RWPE2 (cell line): ENCODE data around the gene CEMP1.
A peak's percentile ranks its signal among the peaks of the same experiment; 100 is the strongest.

ENCODE experiments used
- ATAC-seq: fragments of 200-7000 bp; cut with Tn5 transposase; 3 replicates; pipeline ENCODE4 v1.9.1; 2021; ENCODE audit warnings: low read depth
- DNase-seq: peaks from one replicate; pipeline ENCODE4 v3.0.0-alpha.2; 2020; ENCODE audit warnings: low spot score
- H3K27ac ChIP-seq: fragments of 450-650 bp; 2 replicates; pipeline ENCODE4 v1.5.1; 2017; ENCODE audit warnings: mild to moderate bottlenecking; ENCODE audit not compliant: poor library complexity, severe bottlenecking
- H3K27me3 ChIP-seq: fragments of 250-450 bp; sonication (Bioruptor Pico); 2 replicates; pipeline ENCODE4 v1.5.1; 2021; ENCODE audit warnings: mild to moderate bottlenecking, moderate library complexity; ENCODE audit not compliant: insufficient read depth, poor library complexity, severe bottlenecking
- H3K36me3 ChIP-seq: fragments of 250-450 bp; sonication (Bioruptor Pico); 2 replicates; pipeline ENCODE4 v1.5.1; 2020; ENCODE audit warnings: low read depth, mild to moderate bottlenecking, moderate library complexity
- H3K4me1 ChIP-seq: fragments of 250-450 bp; sonication (Bioruptor Pico); 2 replicates; pipeline ENCODE4 v1.5.1; 2021; ENCODE audit warnings: mild to moderate bottlenecking, moderate library complexity; ENCODE audit not compliant: insufficient read depth, poor library complexity, severe bottlenecking
- H3K4me3 ChIP-seq: fragments of 250-450 bp; sonication (Bioruptor Pico); 2 replicates; pipeline ENCODE4 v1.5.1; 2021; ENCODE audit warnings: mild to moderate bottlenecking, moderate library complexity; ENCODE audit not compliant: severe bottlenecking
- H3K9me3 ChIP-seq: fragments of 250-450 bp; sonication (Bioruptor Pico); 2 replicates; pipeline ENCODE4 v1.5.1; 2021; ENCODE audit warnings: mild to moderate bottlenecking, moderate library complexity; ENCODE audit not compliant: severe bottlenecking
- CTCF ChIP-seq: fragments of 450-650 bp; IDR thresholded peaks from one replicate; pipeline ENCODE4 v1.5.1; 2017; ENCODE audit warnings: mild to moderate bottlenecking, moderate library complexity; ENCODE audit not compliant: poor library complexity, severe bottlenecking

CEMP1 gene

GRCh38 chr16:2527071-2527783 lies 4.0 kb downstream of the CEMP1 start:
- TF ChIP-seq CTCF = no peak
- DNase-seq (peak; percentile 54), ATAC-seq (no peak)
- H3K4me3 ChIP-seq = no peak overlapping the region
- H3K27ac ChIP-seq = no peak overlapping the region
- peaks cover 20% of the 10 kb centered on the region for H3K36me3 ChIP-seq
- H3K4me1 ChIP-seq = no peaks in the 10 kb centered on the region
- H3K27me3 ChIP-seq = no peaks in the 10 kb centered on the region
- no peaks in the 10 kb centered on the region for H3K9me3 ChIP-seq

GRCh38 chr16:2526135-2526534 lies 5.1 kb downstream of the CEMP1 start:
- ATAC-seq (no peak), DNase-seq (no peak)
- Histone ChIP-seq H3K4me3 (no peak overlapping the region), H3K4me1 (no peaks in the 10 kb centered on the region), H3K27me3 (no peaks in the 10 kb centered on the region), H3K36me3 (peaks cover 24% of the 10 kb centered on the region), H3K9me3 (no peaks in the 10 kb centered on the region), H3K27ac (no peak overlapping the region)
- TF ChIP-seq CTCF = no peak

DNA sequence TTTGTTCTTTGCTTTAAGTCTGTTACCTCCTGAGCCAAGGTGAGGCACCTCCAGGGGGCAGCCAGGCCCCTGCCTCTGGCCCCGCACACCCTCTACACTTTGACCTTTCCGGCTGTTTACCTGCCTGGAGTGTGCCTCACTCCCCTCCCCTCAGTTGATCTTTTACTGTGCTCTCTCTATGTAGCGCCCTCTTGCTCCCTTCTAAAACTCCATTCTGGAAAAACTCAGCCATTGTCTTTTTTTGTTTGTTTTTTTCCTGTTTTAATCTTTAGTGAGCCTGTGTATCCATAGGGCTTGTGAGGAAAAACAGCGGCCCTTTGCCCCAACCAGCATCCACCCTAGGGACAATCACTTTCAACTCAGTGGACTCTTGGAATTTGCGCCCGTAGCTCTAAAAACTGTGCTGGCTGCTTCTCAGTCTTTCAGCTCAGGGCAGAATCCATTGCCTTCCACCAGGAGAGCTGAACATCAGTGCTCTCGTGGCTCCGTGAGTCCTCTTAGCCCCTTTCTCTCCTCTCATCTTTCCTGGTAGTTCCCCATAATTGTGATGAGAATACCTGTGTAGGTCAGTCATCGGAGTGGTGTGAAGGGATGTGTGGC lies 6.8 kb downstream of the CEMP1 start:
- DNase-seq (no peak), ATAC-seq (no peak)
- no peaks in the 10 kb centered on the region for H3K27me3 ChIP-seq
- no peak overlapping the region for H3K4me3 ChIP-seq
- no peaks in the 10 kb centered on the region for H3K4me1 ChIP-seq
- H3K36me3 ChIP-seq = peaks cover 28% of the 10 kb centered on the region
- no peak overlapping the region for H3K27ac ChIP-seq
- TF ChIP-seq CTCF = no peak
- no peaks in the 10 kb centered on the region for H3K9me3 ChIP-seq

- Histone ChIP-seq H3K27me3 (no peaks in the 10 kb centered on the region), H3K36me3 (peaks cover 34% of the 10 kb centered on the region)
These were observed 7.4 kb downstream of the CEMP1 start for GRCh38 chr16:2523801-2524231.

More at GRCh38 chr16:2523801-2524231, 7.4 kb downstream of the CEMP1 start:
- Histone ChIP-seq H3K9me3 (no peaks in the 10 kb centered on the region), H3K4me1 (no peaks in the 10 kb centered on the region), H3K27ac (no peak overlapping the region), H3K4me3 (no peak overlapping the region)
- ATAC-seq (no peak), DNase-seq (no peak)
- TF ChIP-seq CTCF = no peak
